NT2/D1 (cell line): ENCODE measurements around the gene TNMD.

Experiments
- SUZ12 ChIP-seq: IDR thresholded peaks from 2 replicates; pipeline ENCODE4 v1.6.1; 2011; ENCODE audit not compliant: insufficient read length, insufficient read depth; ENCODE audit errors: extremely low read depth
- ZNF274 ChIP-seq: IDR thresholded peaks from 2 replicates; pipeline ENCODE4 v1.6.1; 2011; ENCODE audit warnings: mild to moderate bottlenecking, low read depth, low read length

DNA sequence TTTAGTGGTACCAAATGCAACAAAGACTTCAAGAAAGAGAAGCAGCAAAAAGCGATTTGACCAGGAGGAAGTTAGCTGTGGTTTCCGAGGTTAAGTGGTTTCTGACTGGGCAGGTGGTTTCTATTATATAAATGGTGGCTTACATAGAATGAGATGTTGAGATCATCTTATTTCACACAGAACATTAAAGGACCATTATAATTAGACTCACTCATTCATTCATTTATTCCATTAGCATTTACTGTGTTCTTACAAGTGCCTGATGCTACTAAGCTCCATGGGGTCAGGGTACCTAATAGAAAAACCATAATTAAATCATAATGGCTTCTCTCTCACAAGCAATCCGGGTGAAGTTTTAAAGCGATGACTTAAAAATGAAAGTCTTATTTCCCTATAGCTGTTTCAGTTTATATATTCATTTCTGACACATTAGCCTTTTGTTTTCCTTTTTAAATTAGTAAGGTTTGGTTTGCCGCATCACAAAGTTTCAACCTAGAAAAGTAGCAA, 41.3 kb downstream of the TNMD start:
- no peak for TF ChIP-seq SUZ12
- no peak for TF ChIP-seq ZNF274
